Neutrophil (primary cell): ENCODE results near the gene TFAM.

ENCODE experiments used
- H3K27ac ChIP-seq: fragments of 200-600 bp; sonication (generic); 2 replicates; pipeline ENCODE4 v1.5.1; 2016; ENCODE audit warnings: mild to moderate bottlenecking, moderate library complexity
- H3K27me3 ChIP-seq: fragments of 200-600 bp; sonication (generic); 2 replicates; pipeline ENCODE4 v1.6.0; 2016; ENCODE audit warnings: mild to moderate bottlenecking
- H3K36me3 ChIP-seq: fragments of 200-600 bp; sonication (generic); 2 replicates; pipeline ENCODE4 v1.5.1; 2017
- H3K4me1 ChIP-seq, 2 experiments: fragments of 200-600 bp in 1 of 2; sonication (generic) in 1 of 2; 1 replicate in 1 of 2; 2 replicates in 1 of 2; pipeline versions ENCODE4 v1.5.1 to v1.6.1; 2013 to 2016; ENCODE audit warnings: low read depth in 1 of 2, low read length in 1 of 2, mild to moderate bottlenecking in 1 of 2, moderate library complexity in 1 of 2; ENCODE audit not compliant: control insufficient read depth in 1 of 2, insufficient read depth in 1 of 2
- H3K4me3 ChIP-seq, 2 experiments: fragments of 200-600 bp in 1 of 2; sonication (generic) in 1 of 2; 1 replicate in 1 of 2; 2 replicates in 1 of 2; pipeline ENCODE4 v1.5.1; 2013 to 2016; ENCODE audit warnings: low read depth in 1 of 2, low read length in 1 of 2, mild to moderate bottlenecking in 1 of 2, moderate library complexity in 1 of 2
- H3K9me3 ChIP-seq: fragments of 200-600 bp; sonication (generic); 2 replicates; pipeline ENCODE4 v1.5.1; 2016
- CTCF ChIP-seq: fragments of 200-600 bp; sonication (generic); IDR thresholded peaks from 2 replicates; pipeline ENCODE4 v1.5.1; 2016; ENCODE audit warnings: antibody characterized with exemption

TFAM gene

DNA sequence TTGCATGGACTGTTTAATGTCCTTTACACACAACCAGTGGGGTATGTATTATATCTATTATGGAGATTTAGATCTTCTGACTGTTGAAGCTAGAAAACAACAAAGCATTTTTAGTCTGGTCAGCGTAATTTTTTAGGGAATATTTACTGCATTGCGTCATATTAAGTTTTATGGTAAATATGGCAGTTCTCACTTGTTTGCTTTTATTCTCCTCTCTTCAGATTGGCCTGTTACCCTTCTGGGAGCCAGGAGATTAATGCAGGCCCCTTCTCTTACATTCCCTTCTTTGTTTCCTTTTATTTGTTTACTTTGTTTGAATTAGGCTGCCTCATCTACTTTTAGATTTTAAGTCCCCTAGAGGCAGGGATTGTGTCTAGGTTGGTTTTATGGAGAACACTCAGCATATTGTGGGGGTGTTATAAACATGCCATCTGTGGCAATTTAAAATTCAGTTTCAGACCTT lies 36.6 kb upstream of the TFAM start:
- Histone ChIP-seq H3K27me3 (no peaks in the 10 kb centered on the region), H3K4me1 (peaks cover 52 to 57% of the 10 kb centered on the region in 2 experiments), H3K36me3 (no peaks in the 10 kb centered on the region), H3K4me3 (no peak overlapping the region), H3K27ac (peak overlapping the region; percentile 65), H3K9me3 (no peaks in the 10 kb centered on the region)
- TF ChIP-seq CTCF: no peak

- Histone ChIP-seq H3K36me3 (no peaks in the 10 kb centered on the region), H3K27me3 (no peaks in the 10 kb centered on the region), H3K4me1 (peaks cover 52 to 57% of the 10 kb centered on the region in 2 experiments), H3K9me3 (no peaks in the 10 kb centered on the region), H3K4me3 (peak overlapping the region; percentile 52 to 53), H3K27ac (peak overlapping the region; percentile 85)
- TF ChIP-seq CTCF: no peak
These were observed 35.2 kb upstream of the TFAM start for GRCh38 chr10:58350023-58350422.

- Histone ChIP-seq H3K9me3 (no peaks in the 10 kb centered on the region), H3K36me3 (no peaks in the 10 kb centered on the region), H3K4me1 (peaks cover 59 to 60% of the 10 kb centered on the region in 2 experiments), H3K27me3 (no peaks in the 10 kb centered on the region), H3K27ac (peak overlapping the region; percentile 85), H3K4me3 (peak overlapping the region; percentile 52 to 53)
- TF ChIP-seq CTCF: no peak
These were observed 34.4 kb upstream of the TFAM start for GRCh38 chr10:58350619-58351323.

GRCh38 chr10:58351616-58352578 lies 33.3 kb upstream of the TFAM start:
- Histone ChIP-seq H3K4me3 (peak overlapping the region; percentile 52 to 53), H3K4me1 (peaks cover 64 to 67% of the 10 kb centered on the region in 2 experiments), H3K36me3 (no peaks in the 10 kb centered on the region), H3K27me3 (no peaks in the 10 kb centered on the region), H3K9me3 (no peaks in the 10 kb centered on the region), H3K27ac (peak overlapping the region; percentile 85)
- TF ChIP-seq CTCF: no peak

DNA sequence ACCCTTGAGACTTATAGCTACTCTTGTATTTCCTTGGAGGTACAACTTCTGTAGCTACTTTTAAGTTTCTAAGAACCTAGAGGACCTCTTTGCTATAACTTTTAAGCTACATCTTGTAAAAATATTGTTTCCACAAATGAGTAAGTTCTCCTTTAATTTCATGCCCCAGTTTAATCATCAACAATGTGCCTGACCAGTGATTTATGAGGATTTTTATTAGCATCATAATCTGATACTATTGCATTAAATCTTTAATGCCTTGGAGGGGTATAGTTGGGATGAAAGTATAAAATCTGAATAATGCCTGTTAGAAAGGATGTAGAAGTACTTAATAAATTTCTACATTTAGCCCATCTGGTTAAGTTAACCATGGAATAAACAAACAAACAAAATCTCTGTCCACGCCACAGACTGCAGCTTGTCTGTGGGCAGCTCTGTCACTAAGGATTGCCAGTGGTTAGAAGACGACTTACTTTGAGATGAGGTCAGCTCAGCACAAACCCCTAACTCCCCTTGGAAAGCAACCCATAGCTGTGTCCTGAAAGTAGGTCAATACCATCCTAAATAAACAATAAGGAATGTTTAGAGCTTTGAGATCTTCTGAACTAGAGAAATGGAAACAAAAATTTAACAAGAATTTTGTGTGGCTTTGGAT lies 32.1 kb upstream of the TFAM start:
- Histone ChIP-seq H3K9me3 (no peaks in the 10 kb centered on the region), H3K36me3 (no peaks in the 10 kb centered on the region), H3K4me3 (no peak overlapping the region), H3K27ac (peak overlapping the region; percentile 85), H3K27me3 (no peaks in the 10 kb centered on the region), H3K4me1 (peaks cover 62 to 64% of the 10 kb centered on the region in 2 experiments)
- no peak for TF ChIP-seq CTCF
